Left ventricle myocardium inferior (tissue), 1 donor: ENCODE measurements around the gene PLOD3. TPM values are rescaled to one million over a fixed set of nuclear protein-coding genes. Genes with fewer than 3 reads are reported as not detected.

Source experiments
- DNase-seq: peaks from one replicate; pipeline ENCODE4 v3.0.0-alpha.2; 2020
- H3K27ac ChIP-seq: fragments of 200-600 bp; replicated peaks from 2 replicates; pipeline ENCODE4 v1.8.0; 2021
- H3K27me3 ChIP-seq: fragments of 200-600 bp; 2 replicates; pipeline ENCODE4 v1.8.0; 2021; ENCODE audit warnings: low read depth
- H3K36me3 ChIP-seq: fragments of 200-600 bp; 2 replicates; pipeline ENCODE4 v1.8.0; 2021
- H3K4me1 ChIP-seq: fragments of 200-600 bp; 2 replicates; pipeline ENCODE4 v1.8.0; 2021
- H3K4me3 ChIP-seq: fragments of 200-600 bp; 2 replicates; pipeline ENCODE4 v1.8.0; 2021; ENCODE audit warnings: mild to moderate bottlenecking, moderate library complexity
- H3K9me3 ChIP-seq: fragments of 200-600 bp; replicated peaks from 2 replicates; pipeline ENCODE4 v1.8.0; 2021
- intact Hi-C: fragments of 100-400 bp; cut with micrococcal nuclease; formaldehyde crosslinking; loops from one replicate; pipeline ENCODE4 v1.11.0; 2022
- total RNA-seq: library from RNA; stranded (reverse); fragmentation: NEBNext Ultra II Directional; extraction: Animal tissue kit (Norgen Biotek cat#: 25700); gene quantifications from one replicate; pipeline ENCODE4 v1.2.1, GENCODE V29; 2021
- TF ChIP-seq, protein P1 (sequence below): fragments of 200-600 bp; IDR thresholded peaks from 2 replicates; pipeline ENCODE4 v1.8.0; 2021; ENCODE audit warnings: antibody characterized with exemption, mild to moderate bottlenecking, borderline replicate concordance
- donor health status: DM: no; HTN: yes; CAD: no; lungs with severe emphysema.

The PLOD3 gene
- total RNA-seq, 1 donor from 2014 or later, result 38.7 TPM

DNA sequence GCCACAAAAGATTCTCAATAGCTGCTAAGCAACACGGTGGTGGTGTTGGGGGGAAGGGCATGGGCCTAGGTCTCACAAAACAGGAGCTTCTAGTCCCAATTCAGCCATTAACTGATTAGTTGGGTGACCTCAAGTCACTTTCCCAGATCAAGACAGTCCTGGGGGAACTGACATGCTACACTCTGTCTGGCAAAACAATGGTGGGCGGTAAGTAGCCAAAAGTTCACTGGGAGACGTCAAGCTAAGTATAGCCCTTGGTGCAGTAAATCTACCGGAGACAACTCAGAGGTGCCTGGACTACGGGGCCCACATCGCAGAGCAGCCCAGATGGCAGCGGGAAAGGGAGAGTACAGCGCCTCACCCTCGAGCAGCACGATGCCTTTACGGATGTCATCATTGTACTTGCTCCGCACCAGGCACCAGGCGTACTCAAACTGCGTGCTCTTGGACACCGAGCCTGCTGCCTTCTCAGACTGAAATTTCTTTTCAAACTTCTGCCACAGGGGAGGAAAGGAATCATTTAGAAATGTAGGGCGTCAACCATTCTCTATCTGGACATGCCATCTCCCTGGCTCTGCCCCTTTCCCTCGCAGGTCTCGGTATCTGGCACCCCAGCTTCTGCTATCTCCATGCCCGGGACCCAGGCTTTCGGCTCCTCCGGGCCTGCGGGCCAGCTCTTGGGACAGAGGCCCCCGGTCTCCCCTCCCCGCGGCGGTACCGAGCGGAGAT is 26.4 kb upstream of the PLOD3 start:
- no peak for DNase-seq
- Histone ChIP-seq H3K27ac (peak overlapping the region; percentile 95), H3K4me3 (peak overlapping the region; percentile 79), H3K27me3 (no peaks in the 10 kb centered on the region), H3K36me3 (peaks cover 26% of the 10 kb centered on the region), H3K9me3 (no peaks in the 10 kb centered on the region), H3K4me1 (peaks cover 77% of the 10 kb centered on the region)
- intact Hi-C loops, result no loop called here
- TF ChIP-seq, protein P1, sequence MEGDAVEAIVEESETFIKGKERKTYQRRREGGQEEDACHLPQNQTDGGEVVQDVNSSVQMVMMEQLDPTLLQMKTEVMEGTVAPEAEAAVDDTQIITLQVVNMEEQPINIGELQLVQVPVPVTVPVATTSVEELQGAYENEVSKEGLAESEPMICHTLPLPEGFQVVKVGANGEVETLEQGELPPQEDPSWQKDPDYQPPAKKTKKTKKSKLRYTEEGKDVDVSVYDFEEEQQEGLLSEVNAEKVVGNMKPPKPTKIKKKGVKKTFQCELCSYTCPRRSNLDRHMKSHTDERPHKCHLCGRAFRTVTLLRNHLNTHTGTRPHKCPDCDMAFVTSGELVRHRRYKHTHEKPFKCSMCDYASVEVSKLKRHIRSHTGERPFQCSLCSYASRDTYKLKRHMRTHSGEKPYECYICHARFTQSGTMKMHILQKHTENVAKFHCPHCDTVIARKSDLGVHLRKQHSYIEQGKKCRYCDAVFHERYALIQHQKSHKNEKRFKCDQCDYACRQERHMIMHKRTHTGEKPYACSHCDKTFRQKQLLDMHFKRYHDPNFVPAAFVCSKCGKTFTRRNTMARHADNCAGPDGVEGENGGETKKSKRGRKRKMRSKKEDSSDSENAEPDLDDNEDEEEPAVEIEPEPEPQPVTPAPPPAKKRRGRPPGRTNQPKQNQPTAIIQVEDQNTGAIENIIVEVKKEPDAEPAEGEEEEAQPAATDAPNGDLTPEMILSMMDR, result no peak

DNA sequence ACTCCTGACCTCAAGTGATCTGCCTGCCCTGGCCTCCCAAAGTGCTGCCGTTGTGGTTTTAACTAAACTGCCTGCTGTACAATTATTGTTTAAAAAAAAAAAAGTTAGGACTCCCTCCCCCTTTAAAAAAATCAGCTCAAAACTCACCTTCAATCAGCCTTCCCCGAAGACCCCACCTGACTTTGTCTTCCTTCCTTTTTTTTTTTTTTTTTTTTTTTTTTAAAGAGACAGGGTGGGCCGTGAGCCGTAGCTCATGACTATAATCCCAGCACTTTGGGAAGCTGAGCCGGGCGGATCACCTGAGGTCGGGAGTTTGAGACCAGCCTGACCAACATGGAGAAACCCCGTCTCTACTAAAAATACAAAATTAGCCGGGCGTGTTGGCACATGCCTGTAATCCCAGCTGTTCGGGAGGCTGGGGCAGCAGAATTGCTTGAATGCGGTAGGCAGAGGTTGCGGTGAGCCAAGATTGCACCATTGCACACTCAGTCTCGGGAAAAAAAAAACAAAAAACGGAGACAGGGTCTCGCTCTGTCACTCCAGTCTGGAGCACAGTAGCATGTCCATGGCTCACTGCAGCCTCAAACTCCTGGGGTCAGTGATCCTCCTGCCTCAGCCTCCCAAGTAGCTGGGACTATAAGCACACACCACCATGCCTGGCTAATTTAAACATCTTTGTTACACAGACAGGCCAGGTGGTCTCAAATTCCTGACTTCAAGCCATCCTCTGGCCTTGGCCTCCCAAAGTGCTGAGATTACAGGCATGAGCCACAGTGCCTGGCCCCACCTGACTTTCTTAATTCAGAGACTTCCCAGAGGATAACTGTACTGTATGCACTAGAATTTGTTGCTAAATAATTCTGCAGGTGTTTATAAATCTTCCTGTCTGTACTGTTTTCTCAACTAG is 24.3 kb upstream of the PLOD3 start:
- Histone ChIP-seq H3K36me3 (peaks cover 26% of the 10 kb centered on the region), H3K4me3 (no peak overlapping the region), H3K4me1 (peaks cover 96% of the 10 kb centered on the region), H3K27ac (peak overlapping the region; percentile 21), H3K27me3 (no peaks in the 10 kb centered on the region), H3K9me3 (no peaks in the 10 kb centered on the region)
- no peak for DNase-seq
- intact Hi-C loops, result no loop called here
- TF ChIP-seq, protein P1, result no peak

DNA sequence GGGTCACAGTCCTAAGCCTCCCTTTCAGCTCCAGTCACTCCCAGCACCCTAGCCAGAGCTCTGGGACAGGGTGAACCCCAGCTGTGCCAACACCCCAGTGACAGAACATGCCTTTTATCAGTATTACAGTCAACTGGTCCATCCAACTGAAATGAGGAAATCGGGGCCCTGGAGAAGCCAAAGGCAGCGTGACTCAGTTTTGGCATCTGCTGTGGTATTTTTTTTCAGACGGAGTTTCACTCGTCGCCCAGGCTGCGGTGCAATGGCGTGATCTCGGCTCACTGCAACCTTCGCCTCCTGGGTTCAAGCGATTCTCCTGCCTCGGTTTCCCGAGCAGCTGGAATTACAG is 23.6 kb upstream of the PLOD3 start:
- Histone ChIP-seq H3K36me3 (peaks cover 26% of the 10 kb centered on the region), H3K27ac (peak overlapping the region; percentile 87), H3K9me3 (no peaks in the 10 kb centered on the region), H3K4me1 (peaks cover 90% of the 10 kb centered on the region), H3K4me3 (no peak overlapping the region), H3K27me3 (no peaks in the 10 kb centered on the region)
- intact Hi-C loops, result no loop called here
- DNase-seq, result no peak
- TF ChIP-seq, protein P1, result no peak

DNA sequence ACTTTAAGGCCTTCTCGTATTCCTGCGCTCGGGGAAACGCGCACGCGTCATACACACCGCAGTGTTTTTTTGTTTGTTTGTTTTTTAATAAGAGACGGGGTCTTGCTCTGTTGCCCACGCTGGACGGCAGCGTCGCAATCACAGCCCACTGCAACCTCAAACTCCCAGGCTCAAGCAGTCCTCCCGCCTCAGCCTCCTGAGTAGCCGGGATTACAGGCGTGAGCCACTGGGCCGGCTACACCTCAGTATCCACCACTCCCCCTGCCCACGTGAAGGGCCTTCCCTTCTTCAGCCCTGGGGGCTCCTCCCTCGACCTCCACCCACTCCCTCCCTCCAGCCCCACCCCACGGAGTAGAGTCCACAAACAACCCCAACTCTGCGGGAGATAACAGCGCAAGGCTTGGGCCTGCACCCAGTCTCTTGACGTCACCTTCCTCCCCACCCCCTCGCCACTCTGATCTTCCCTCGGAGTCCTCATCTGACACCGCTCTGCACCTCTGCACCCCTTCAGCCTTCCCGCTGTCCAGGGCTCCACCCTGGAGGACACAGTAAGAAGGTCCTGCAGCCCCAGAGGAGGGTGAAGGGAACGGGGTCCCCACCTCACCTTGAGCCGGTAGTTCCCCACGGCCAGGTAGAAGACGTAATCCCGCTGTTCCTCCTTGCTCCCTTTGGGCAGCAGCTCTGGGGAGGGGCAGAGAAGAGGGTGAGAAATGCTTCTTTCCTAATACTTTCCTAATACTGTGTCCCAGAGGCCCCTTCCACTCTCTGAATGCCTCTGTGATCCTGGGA is 23.0 kb upstream of the PLOD3 start:
- peak overlapping the region; percentile 87 for H3K27ac ChIP-seq
- no peak overlapping the region for H3K4me3 ChIP-seq
- intact Hi-C loops, result no loop called here
- peaks cover 26% of the 10 kb centered on the region for H3K36me3 ChIP-seq
- H3K27me3 ChIP-seq, result no peaks in the 10 kb centered on the region
- H3K4me1 ChIP-seq, result peaks cover 84% of the 10 kb centered on the region
- DNase-seq, result no peak
- TF ChIP-seq, protein P1, result no peak
- no peaks in the 10 kb centered on the region for H3K9me3 ChIP-seq

DNA sequence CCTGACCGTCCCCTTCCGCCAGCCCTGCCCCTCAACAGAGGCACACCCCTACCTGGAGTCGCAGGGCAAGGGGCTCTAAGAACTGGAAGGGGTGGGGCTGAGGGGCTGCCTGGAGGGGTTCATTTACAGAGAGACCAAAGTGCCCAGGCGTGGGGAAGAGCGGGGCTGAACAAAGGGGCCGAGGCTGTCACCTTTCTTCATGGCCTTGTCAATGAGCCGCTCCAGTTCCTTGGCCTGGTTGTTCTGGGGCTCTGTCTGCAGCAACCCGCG is 22.5 kb upstream of the PLOD3 start:
- no peak for DNase-seq
- H3K36me3 ChIP-seq, result peaks cover 26% of the 10 kb centered on the region
- TF ChIP-seq, protein P1, result no peak
- no peaks in the 10 kb centered on the region for H3K27me3 ChIP-seq
- H3K4me1 ChIP-seq, result peaks cover 79% of the 10 kb centered on the region
- H3K9me3 ChIP-seq, result no peaks in the 10 kb centered on the region
- H3K4me3 ChIP-seq, result no peak overlapping the region
- H3K27ac ChIP-seq, result peak overlapping the region; percentile 87
- intact Hi-C loops, result no loop called here
